Measurements from ENCODE around the gene CDH2.
"Not testable (repeated sequence)": the region's sequence is repeated elsewhere in the genome, so short reads cannot be mapped to it uniquely, and the experiment has no call there.

The CDH2 gene

GRCh38 chr18:27970321-27970720, 206.6 kb downstream of the CDH2 start:
- DNase-seq, result no peak

DNA sequence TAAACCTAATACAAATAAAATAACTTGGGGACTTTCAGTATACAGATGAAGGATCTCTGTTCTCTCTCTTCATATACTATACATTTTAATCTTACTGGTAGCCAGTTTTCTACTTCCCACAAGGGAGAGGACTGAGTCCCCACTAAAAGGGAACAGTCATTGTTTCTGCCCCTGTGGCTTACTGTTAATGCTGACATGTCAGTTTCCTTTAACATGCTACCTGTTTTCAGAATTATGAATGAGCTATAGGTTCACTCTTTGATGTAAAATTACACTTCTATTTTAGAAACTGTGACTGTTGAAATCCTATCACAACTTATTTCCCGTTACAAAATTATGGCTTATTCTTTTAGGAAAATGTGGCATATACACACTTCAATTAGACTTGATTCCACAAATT, 207.7 kb downstream of the CDH2 start:
- no peak for DNase-seq

GRCh38 chr18:27967913-27968824, 208.8 kb downstream of the CDH2 start:
- no peak for DNase-seq

DNA sequence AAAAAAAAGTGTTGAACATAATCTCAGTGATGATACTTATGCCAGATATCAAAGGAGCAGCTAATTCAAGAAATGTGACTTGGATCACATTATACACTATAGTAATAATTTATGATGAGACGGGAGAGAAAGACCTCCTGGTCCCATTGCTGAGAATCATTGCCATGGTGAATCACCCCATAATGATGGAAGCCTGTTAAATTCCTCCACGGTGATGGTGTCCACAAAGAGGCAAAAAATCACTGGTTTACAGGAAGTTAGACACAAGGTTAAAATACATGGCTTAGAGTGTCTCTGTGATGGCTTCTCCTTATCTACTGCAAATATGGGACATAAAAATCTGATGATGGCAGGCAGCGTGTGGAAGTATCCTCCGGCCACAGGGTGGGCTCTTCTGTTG, 210.0 kb downstream of the CDH2 start:
- DNase-seq, result no peak

DNA sequence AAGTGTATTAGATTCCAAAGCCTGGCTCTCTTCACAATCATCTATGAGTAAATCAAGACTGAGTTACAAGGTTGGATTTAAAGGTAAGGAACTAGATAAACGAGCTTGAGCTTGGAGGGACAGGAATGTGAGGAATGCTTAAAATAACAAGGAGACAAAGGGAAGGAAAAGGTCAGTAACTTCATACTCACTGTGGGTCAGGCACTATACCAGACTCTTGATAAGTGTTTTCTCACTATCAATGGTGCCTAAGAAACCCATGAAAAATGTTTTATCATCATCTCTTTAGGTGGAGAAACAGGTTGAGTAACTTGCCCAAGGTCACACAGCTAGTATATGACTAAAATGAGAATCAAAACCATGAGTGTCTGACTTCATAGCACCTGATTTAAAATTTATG, 212.1 kb downstream of the CDH2 start:
- DNase-seq, result no peak

GRCh38 chr18:27959101-27959500, 217.8 kb downstream of the CDH2 start:
- DNase-seq, result no peak

DNA sequence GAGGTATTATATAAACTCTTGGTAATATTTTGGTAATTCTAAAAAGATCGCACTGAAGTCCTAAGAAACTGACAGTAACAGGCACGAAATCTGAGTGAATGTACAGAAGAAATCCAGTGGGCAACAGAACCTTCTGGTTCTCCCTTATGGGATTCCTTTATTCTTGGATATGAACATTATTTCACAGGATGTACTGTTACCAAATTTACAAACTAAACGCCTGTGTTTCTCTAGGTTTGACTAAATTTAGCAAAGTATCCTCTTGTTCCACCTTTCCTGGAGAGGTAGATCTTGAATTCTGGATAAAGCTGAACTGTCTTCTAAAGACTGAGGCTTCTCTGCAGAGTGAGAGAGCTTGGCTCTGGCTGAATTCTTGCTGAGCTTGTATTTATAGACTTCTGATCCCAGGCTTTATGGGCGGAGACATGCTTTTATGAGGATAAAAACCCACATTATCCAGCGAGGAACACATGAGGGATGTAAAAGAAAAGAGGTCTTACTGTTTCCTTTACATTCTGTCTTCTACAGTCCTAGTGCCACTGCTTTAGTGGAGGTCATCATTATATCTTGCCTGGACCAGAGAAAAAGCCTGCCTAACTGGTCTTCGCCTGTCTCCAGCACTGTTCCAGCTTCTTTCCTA, 220.8 kb downstream of the CDH2 start:
- no peak for DNase-seq

DNA sequence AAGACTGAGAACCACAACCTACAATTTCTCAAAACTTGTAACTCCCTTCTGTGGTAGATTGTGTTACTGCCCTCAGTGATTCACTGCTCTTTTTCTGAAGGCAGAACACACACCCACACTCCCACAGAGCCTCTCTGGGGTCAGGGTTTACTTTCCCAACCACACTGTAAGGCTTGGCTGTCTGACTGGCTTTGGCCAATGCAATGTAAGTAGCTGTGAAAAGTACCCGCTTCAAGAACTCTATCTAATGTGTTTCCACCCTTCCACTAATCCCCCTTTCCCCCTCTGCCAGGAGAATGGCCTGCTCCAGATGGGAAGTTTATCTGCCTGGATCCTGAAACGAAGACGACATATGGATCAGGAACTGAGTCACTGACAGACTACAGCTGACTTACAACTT, 222.7 kb downstream of the CDH2 start:
- no peak for DNase-seq

DNA sequence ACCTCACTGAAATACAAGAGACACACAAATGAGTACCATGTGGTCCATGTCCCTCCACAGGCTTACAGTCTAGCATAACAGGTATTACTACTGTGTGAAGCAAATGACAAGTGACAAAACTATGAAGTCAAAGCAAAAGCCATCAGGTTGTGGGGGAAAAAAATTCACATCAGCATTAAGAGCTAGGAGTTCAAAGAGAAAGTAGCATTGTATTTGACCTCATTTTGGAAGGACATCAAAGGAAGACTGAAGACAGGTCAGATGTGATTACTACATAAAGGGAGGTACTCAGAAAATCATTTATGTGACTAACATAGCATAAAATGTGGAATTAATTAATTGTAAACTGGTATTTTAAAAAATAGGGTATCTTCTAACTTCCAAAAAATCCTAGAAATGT, 224.2 kb downstream of the CDH2 start:
- DNase-seq, result no peak

- DNase-seq, result no peak
These were observed 226.2 kb downstream of the CDH2 start for GRCh38 chr18:27950648-27951228.

DNA sequence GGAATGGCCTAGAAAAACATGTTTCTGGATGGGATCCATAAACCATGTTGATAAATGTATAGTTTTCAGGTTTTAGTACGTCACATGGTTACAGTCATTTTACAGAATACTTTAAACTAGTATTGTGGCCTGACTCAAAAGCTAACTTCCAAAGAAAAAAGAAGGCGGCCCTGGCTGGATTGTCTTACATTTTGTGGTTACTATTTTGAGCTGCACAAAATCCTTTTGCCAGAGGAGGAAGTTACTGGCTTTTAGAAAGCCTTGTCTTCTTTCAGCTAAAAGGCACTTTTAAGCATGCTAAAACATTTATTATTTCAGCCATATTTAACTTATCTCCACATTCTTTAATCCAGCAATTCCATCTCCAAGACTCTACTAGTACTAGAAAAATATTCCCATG, 227.9 kb downstream of the CDH2 start:
- DNase-seq, result no peak

DNA sequence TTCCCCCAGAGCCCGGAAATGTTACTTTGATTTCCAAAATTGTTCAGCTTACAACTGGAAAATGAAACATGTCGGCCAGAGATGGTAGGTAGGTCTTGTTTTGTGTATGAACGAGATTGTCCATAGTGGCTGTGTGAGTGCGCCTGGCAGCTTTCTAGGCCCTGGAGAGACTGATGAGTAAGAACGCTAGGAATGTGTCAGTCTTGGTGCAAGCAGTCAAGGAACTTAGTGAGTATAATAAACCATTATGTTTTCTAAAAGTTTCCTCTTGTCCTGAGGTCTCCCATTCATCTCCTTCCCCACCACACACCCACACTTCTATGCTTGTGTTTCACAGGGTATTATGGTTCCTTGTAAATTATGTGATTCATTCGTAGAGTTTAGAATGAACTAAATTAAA, 234.2 kb downstream of the CDH2 start:
- no peak for DNase-seq

GRCh38 chr18:27931535-27931934, 245.4 kb downstream of the CDH2 start:
- no peak for DNase-seq

DNA sequence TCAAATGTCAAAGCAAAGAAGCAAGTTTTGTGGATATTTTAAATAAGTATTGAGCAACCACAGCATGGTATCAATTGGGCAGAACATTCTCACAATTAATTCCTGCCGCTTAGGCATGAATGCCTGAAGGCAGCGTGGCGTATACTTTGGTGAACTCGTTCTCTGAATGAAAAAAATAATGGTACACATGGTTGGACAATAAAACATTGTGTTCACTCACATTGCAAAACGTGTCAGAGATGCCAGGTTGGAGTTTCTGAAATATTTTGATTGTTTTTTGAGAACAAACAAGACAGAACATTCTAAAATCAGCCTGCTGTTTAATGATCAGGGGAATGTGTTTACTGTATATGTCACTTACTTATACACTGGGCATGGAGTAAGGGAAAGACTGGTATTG, 254.2 kb downstream of the CDH2 start:
- DNase-seq, result no peak

DNA sequence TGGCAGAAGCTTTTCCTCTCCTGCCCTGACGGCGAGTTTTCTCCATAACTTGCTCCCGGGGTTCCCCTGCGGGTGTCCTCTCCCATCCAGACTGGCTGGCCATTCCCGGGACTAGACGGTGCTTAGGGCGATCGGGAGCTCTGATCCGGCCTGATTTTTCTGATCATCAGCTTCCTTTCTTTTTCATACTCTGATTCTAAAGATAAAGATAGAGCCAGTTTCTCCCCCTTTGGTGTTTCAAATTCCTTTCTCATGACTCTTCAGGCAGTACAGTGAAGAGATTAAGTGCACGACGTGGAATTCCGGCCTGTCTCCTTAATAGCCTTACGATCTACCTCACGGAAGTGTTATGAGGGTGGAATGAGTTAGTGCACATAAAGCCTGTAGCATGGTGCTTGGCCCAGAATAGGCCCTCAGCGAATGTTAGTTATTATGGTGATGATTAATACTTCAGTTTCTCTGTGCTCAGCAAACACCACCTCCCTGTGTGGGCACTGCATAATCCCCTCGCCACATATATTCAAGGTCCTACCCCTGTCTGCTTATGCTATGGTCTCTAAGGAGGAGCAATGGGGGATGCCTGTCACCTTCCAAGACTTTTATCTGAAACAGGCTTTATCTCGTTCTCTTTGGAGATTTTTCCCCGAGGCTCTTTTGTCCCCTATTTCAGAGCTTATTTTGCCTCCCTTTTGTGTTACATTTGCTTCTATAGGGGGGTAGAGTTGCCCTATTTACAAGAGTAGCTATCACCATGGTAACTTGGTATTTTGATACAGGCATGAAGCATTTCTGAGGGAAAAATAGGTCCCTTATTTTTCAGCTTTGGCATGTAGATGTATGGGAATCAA, 254.8 kb downstream of the CDH2 start:
- no peak for DNase-seq

DNA sequence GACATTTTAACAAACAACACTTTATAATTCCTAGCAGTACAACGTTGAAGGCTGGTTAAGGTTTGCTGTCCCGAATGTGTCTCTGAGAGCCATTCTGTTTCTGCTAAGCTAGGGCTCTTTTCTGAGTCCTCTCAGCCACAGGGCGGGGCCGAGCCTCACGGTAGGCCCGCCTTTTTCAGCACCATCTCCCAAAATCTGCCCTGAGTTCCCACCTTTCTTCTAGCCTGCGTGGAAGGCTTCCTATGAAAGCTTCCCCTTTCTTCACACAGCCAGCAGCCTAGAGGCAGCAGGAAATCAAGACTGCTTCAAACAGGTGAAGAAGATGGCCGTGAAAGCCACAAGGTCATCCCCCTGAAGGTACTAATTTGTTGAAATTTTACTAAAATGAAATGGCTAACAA, 255.5 kb downstream of the CDH2 start:
- DNase-seq, result no peak

- no peak for DNase-seq
These were observed 256.1 kb downstream of the CDH2 start for GRCh38 chr18:27920836-27921235.

DNA sequence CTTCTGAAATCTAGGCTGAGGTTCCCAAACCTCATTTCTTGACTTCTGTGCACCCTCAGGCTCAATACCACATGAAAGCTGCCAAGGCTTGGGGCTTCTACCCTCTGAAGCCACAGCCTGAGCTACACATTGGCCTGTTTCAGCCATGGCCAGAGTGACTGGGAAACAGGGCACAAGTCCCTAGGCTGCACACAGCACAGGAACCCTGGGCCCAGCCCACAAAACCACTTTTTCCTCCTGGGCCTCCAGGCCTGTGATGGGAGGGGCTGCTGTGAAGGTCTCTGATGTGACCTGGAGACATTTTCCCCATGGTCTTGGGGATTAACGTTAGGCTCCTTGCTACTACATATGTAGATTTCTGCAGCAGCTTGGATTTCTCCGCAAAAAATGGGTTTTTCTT, 270.7 kb downstream of the CDH2 start:
- not testable (repeated sequence) for DNase-seq

DNA sequence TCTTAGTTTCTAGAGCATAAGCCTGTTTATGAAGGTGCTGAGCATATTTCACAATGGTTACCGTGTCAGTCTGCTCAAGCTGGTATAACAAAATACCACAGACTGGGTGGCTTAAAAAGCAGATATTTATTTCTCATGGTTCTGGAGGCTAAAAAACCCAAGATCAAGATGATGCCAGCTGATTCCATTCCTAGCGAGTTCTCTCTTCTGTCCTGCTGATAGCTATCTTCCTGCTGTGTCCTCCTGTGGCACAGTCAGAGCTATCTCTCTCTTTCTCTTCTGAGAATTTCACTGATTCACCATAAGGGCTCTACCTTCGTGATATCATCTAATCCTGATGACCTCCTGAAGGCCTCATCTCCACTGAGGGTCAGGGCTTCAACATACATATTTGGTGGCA, 273.0 kb downstream of the CDH2 start:
- DNase-seq, result no peak

DNA sequence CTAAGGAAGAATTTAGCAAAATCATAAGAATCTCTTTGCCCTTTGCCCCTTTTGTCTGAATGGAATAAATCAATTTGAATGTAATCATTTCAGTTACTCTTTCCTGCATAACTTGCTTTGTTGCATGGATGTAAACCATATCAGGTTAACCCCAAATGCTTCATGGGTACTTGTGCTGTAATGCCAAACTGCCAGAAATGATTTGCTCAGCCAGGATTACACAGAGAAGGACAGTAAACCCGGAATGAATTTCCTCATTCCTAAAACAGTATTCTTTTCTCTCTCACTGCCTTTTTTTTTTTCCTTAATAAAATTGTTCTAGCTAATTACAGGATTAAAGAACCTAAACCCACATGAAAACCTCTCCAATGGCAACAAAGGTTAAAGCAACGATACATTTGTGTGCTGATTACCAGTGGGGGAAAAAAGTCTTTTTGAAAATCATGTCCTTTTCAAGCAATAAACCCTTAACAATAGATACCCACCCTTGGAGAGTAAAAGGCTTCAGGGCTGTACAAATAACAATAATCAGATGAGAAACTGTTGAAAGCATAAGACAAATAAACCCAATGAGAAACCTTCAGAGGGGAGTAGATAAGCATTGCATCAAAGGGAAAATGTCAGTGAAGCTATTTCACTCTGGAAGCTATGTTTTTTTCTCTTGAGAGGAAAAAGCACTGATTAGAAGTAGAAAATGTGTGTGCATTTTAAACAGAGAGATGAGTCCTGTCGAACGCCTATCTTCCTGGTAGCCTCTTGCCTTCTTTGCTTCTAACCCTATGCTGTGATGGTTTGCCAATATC, 275.3 kb downstream of the CDH2 start:
- no peak for DNase-seq
